ENCODE measurements around the gene CCR5AS.

GRCh38 chr3:46409739-46410489 is 3.0 kb upstream of the CCR5AS start:
- TF ChIP-seq CTCF (IDR thresholded peaks at IDR 0.05) (no peak), EZH2 (IDR thresholded peaks at IDR 0.05) (no peak), EZH2phosphoT487 (IDR thresholded peaks at IDR 0.05) (no peak)

Data from neural progenitor cell (in vitro differentiated cells).